Astrocyte of the hippocampus (primary cell): Measurements from ENCODE around the gene SYPL1.
A peak's percentile ranks its signal among the peaks of the same experiment; 100 is the strongest.

Experiments used
- DNase-seq: peaks from one replicate; pipeline ENCODE4 v3.0.0; 2011; ENCODE audit warnings: low read depth, low spot score

Gene SYPL1

DNA sequence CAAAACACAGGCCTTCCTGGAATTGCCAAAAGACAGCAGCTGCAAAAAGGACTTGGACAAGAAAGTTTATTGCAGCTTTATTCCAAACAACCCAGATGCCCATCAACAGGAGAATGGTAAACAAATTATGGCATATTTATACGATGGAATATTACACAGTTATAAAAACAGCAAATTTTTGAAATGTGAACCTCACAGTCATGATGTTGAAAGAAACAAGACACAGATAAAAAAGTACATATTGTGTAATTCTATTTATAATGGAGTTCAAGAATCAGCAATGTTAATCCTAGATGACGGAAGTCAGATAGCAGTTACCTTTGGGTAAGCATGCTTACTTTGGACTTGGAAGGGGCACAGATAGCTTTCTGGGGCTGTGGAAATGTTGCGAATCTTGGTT lies 44.4 kb downstream of the SYPL1 start:
- DNase-seq = no peak

- DNase-seq = peak; percentile 50
Measured at GRCh38 chr7:106065575-106066500, 46.3 kb downstream of the SYPL1 start.

DNA sequence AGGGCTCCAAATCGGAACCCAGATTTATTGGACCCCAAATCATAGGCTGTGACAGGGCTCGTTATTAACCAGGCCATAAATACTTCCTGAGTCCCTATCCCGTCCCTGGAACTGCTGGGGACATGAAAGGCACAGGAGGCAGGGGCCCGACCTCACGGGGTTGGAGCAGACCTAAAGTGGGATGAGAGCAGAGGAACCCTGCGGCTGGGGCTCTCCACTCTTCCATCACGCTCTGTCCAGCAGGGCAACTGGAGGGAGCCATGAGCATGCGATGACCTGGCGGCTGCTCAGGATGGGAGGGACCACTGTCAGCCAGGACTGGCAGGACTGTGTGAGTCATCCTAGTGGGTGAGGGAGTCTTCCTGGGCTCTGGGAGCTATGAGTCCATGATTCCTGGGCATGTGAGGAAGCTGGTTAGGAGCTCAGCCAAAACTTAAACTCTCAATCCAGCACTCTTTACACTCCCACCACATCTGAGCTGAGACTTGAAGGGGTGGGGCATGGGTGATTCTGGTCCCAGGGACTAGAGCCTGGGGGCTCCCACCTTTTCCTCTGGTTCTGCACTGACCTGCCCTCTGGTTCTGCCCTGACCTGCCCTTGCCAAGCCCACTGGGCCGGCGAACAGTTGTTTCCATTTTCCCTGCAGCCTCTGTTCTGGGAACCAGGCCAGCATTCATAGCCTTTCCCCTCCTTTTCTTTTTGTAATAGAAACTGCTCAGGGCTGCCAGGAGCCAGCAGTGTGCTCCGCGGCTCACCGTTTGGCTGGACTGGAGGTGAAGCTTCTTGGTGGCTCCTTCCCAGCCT lies 47.1 kb downstream of the SYPL1 start:
- DNase-seq = peak; percentile 97

- DNase-seq = no peak
Measured at GRCh38 chr7:106064316-106064715, 47.8 kb downstream of the SYPL1 start.

- no peak for DNase-seq
Measured at GRCh38 chr7:106063692-106064091, 48.4 kb downstream of the SYPL1 start.

DNA sequence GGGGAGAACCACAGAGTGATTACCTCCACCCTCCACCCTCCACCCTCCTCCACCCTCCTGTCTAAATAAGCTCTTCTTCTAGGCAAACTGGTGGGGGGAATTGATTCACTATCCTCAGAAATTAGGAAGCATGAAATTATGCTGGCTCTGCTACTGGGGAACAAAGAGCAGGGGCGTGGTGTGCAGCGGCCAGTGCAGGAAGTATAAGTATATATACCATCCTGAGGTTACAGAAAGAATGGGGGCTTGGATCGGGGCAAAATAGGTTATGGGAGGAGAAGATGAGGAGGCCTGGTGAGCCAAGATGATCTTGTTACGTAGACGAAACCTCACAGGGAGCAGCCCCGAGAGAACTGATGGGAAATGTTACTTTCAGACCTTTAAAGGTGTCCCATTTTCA lies 49.1 kb downstream of the SYPL1 start:
- no peak for DNase-seq

DNA sequence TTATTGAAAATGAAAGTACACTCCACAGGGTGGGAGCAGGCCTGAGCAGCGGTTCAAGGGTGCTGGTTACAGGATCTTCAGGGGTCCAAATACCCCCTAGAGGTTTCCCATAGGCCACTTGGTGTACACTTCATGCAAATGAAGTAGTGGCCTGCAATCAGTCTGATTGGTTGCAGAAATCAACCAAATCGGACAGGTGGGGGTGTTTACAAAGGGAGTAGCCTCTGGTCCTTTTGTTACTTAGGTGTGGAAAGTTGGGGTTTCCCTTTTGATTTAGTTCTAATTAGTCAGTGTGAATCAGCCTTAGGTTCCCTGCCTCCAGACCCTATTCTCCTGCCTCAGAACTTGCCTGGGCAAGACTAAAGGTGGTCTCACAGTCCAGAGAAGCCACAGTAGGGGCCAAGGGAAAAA lies 49.6 kb downstream of the SYPL1 start:
- DNase-seq = no peak

DNA sequence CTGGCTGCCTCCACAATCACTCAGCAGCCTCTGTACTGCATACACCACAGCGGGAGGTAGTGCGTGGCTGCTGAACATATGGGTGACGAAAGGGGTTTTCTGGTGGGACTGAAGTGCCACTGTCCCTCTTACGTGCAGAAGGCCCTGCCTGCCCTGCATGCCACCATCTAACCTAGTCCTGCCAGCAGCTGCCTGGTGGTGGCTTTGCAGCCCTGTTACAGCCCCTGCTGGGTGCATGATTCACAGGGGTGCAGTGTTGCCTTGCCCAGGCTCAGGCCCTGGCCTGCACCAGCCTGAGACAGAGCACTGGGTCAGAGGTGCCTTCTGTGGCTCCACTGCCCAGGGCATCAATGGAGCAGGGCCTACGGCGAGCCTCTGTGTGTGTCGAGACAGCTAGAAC lies 50.1 kb downstream of the SYPL1 start:
- no peak for DNase-seq

DNA sequence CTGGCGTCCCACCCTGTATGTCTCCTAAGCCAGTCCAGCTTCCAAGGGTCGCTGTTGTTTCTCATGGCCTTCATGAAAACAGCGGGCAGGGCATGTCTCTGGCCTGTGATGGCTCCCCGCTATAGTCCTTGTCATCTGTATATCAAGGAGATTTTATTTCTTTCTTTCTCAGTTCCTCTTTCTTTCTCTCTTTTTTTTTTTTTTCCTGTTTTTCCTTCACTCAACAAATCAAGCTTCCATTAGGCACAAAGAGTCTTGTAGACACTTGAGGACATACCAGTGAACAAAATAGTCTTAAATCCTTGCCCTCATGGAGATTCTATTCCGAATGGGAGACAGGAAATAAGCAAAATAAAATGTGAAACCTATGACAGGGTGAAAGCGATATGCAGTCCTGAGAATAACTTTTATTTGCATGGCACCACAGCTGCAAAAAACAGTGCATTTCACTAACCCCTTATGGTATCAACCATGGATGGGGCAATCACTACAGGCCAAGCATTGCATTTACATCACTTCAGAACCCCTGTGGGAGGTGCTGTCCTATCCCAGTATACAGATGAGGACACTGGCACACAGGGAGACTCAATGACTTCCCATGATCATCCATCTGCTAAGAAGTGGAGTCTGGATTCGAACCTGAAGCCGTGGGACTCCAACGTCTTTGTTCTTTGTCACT lies 50.7 kb downstream of the SYPL1 start:
- no peak for DNase-seq

GRCh38 chr7:106060394-106060920 lies 51.7 kb downstream of the SYPL1 start:
- no peak for DNase-seq

DNA sequence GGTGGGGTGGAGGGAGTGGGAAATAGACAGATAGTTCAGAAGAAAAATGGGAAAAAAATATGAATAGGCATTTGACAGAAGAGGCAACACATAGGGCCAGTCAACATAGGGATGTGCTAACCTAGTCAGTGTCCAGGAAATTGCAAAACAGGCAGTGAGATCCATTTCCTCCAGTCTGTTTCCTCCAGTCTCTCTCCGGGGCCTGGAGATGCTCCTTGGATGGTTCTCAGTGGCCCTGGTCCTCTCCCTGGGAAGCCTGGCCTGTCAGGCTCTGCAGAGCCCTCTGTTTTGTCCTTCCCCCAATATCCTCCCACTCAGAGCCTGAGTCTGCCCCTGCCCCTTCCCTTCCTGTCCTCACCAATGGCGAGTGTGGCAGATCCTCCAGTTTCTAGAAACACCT lies 52.6 kb downstream of the SYPL1 start:
- no peak for DNase-seq

GRCh38 chr7:106058928-106059324 lies 53.2 kb downstream of the SYPL1 start:
- DNase-seq = no peak

- peak; percentile 77 for DNase-seq
Measured at GRCh38 chr7:106057962-106058927, 53.9 kb downstream of the SYPL1 start.

- no peak for DNase-seq
Measured at GRCh38 chr7:106057204-106057961, 54.7 kb downstream of the SYPL1 start.

- peak; percentile 86 for DNase-seq
Measured at GRCh38 chr7:106056513-106057203, 55.5 kb downstream of the SYPL1 start.

DNA sequence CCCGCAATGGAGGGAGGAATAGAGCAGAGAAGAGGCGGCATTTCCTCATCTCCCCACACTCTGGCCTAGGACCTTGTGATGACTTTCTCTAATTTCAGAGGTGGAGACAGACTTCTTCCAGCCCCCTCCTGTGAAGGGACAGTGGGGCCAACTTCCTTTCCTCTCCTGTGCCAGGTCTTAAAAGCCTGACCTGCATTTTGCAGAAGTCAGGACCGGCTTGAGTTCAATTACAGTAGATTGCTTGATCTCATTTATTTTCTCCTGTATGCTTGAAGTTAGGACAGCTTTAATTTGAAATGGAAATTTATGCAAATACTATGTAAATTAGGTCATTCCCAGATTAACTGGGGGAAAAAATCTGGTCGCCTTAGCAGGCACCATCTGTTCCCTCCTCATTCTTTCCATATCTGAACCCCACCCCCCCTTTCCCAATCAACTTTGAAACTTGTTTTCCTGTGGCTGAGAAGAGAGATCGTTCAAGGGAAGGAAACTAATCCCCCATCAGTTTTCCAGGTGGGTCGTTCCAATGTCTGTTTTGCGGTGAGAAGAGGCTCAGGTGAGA lies 57.1 kb downstream of the SYPL1 start:
- no peak for DNase-seq

DNA sequence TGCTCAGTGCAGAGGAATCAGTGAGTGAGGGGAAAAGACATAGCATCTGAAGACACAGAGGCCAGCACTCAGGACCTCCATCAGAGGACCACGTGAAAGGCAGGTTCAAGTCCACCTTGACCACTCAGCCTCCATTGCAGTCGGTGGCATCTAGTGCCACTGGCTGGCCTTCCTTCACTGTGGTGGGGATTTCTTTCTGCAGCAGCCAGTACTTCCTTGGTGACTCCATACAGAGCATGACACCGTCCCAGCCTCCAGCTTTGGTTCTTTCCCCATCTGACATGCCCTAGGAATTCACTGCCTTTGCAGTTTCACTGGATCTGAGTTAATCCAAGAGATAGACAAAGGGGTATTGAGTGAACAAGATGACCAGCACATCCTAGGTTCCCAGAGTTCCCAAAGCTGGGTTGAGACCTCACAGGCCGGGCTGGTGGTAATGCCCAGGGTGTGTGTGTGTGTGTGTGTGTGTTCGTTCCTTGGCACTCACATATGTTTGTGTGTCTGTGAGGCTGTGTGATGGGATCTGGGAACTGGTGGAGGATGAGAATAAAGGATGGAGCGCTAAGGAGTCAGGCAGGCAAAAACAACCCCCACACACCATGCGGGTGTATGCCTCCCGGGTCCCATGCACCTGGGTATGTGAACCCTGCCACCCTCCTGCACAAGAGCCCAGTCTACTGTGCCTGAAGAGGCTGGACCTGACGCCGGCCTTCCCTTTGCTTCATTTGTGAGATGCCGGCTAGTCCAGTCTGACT lies 57.8 kb downstream of the SYPL1 start:
- DNase-seq = no peak

GRCh38 chr7:106053109-106053508 lies 59.0 kb downstream of the SYPL1 start:
- no peak for DNase-seq
